Trophoblast cell (in vitro differentiated cells and primary cell): Measurements from ENCODE around the gene HOXD8.

ENCODE experiments used
- DNase-seq, 2 donors: peaks; one replicate each; pipeline ENCODE4 v3.0.0-alpha.2; 2016
- H2AFZ ChIP-seq: 2 replicates; pipeline ENCODE4 v1.6.1; 2013; ENCODE audit warnings: low read length, moderate library complexity, mild to moderate bottlenecking; ENCODE audit not compliant: insufficient read depth, poor library complexity
- H2AK5ac ChIP-seq: 2 replicates; pipeline ENCODE4 v1.6.1; 2013; ENCODE audit warnings: mild to moderate bottlenecking, low read length
- H2BK120ac ChIP-seq: 2 replicates; pipeline ENCODE4 v1.6.1; 2013; ENCODE audit warnings: low read length, mild to moderate bottlenecking, moderate library complexity; ENCODE audit not compliant: insufficient read depth, poor library complexity
- H2BK12ac ChIP-seq: 2 replicates; pipeline ENCODE4 v1.6.1; 2013; ENCODE audit warnings: mild to moderate bottlenecking, low read length, moderate library complexity
- H2BK5ac ChIP-seq: 2 replicates; pipeline ENCODE4 v1.6.1; 2013; ENCODE audit warnings: low read length, low read depth, moderate library complexity, mild to moderate bottlenecking; ENCODE audit not compliant: poor library complexity
- H3K14ac ChIP-seq: 2 replicates; pipeline ENCODE4 v1.6.1; 2013; ENCODE audit warnings: mild to moderate bottlenecking, low read length
- H3K18ac ChIP-seq: 2 replicates; pipeline ENCODE4 v1.6.1; 2013; ENCODE audit warnings: mild to moderate bottlenecking, low read length
- H3K23ac ChIP-seq: 2 replicates; pipeline ENCODE4 v1.6.1; 2013; ENCODE audit warnings: low read length
- H3K27ac ChIP-seq: 2 replicates; pipeline ENCODE4 v1.5.1; 2013; ENCODE audit warnings: low read depth, mild to moderate bottlenecking, inconsistent platforms, low read length, moderate library complexity
- H3K27me3 ChIP-seq: 2 replicates; pipeline ENCODE4 v1.6.1; 2013; ENCODE audit warnings: inconsistent platforms, mild to moderate bottlenecking, low read length, moderate library complexity; ENCODE audit not compliant: insufficient read depth
- H3K36me3 ChIP-seq, 2 experiments: 1 replicate in 1 of 2; 2 replicates in 1 of 2; pipeline ENCODE4 v1.6.1; 2013; ENCODE audit warnings: low read length in 2 of 2, mild to moderate bottlenecking in 2 of 2, moderate library complexity in 1 of 2; ENCODE audit not compliant: insufficient read depth in 2 of 2, control insufficient read depth in 1 of 2
- H3K4ac ChIP-seq: 2 replicates; pipeline ENCODE4 v1.6.1; 2013; ENCODE audit warnings: low read depth, mild to moderate bottlenecking, low read length, moderate library complexity
- H3K4me1 ChIP-seq, 2 experiments: 1 replicate in 1 of 2; 2 replicates in 1 of 2; pipeline ENCODE4 v1.6.1; 2013; ENCODE audit warnings: low read length in 2 of 2, mild to moderate bottlenecking in 2 of 2, moderate library complexity in 1 of 2; ENCODE audit not compliant: insufficient read depth in 2 of 2, control insufficient read depth in 1 of 2
- H3K4me2 ChIP-seq: 2 replicates; pipeline ENCODE4 v1.6.1; 2013; ENCODE audit warnings: inconsistent platforms, mild to moderate bottlenecking, low read length, moderate library complexity
- H3K4me3 ChIP-seq: 2 replicates; pipeline ENCODE4 v1.5.1; 2013; ENCODE audit warnings: mild to moderate bottlenecking, low read depth, low read length, inconsistent platforms
- H3K79me1 ChIP-seq: one replicate; pipeline ENCODE4 v1.6.1; 2013; ENCODE audit warnings: low read length
- H3K79me2 ChIP-seq: 2 replicates; pipeline ENCODE4 v1.6.1; 2013; ENCODE audit warnings: low read length, mild to moderate bottlenecking; ENCODE audit not compliant: control insufficient read depth, insufficient read depth, poor library complexity
- H3K9ac ChIP-seq: 2 replicates; pipeline ENCODE4 v1.6.1; 2013; ENCODE audit warnings: mild to moderate bottlenecking, low read length
- H3K9me3 ChIP-seq: 2 replicates; pipeline ENCODE4 v1.6.1; 2013; ENCODE audit warnings: low read depth, mild to moderate bottlenecking, control low read depth, inconsistent platforms, low read length; ENCODE audit not compliant: insufficient read depth
- H4K12ac ChIP-seq: 2 replicates; pipeline ENCODE4 v1.6.1; 2013; ENCODE audit warnings: low read depth, mild to moderate bottlenecking, low read length, moderate library complexity
- H4K8ac ChIP-seq: 2 replicates; pipeline ENCODE4 v1.6.1; 2013; ENCODE audit warnings: low read depth, mild to moderate bottlenecking, low read length, moderate library complexity
- H4K91ac ChIP-seq: one replicate; pipeline ENCODE4 v1.6.1; 2013; ENCODE audit warnings: low read depth, mild to moderate bottlenecking, low read length, moderate library complexity
- WGBS: extraction: QIAGEN DNeasy Blood & Tissue Kit; methylation state at CpG from one replicate; pipeline ENCODE4 v1.1.7; 2013; ENCODE audit warnings: missing lambda C conversion rate; ENCODE audit not compliant: insufficient read length, insufficient coverage; ENCODE audit errors: extremely low coverage; 5-methylcytosine and 5-hydroxymethylcytosine counted together

Gene HOXD8

GRCh38 chr2:176130147-176130956 is 847 bp downstream of the HOXD8 start:
- WGBS, result no CpG with 5 or more reads among the region's 100 CpGs
- H3K27ac ChIP-seq, result no peak overlapping the region
- H3K36me3 ChIP-seq, result no peaks in the 10 kb centered on the region
- H2AFZ ChIP-seq, result peak overlapping the region; percentile 49
- H3K14ac ChIP-seq, result no peak overlapping the region
- peaks cover 76% of the 10 kb centered on the region for H3K27me3 ChIP-seq
- no peak overlapping the region for H2BK120ac ChIP-seq
- H3K4ac ChIP-seq, result no peak overlapping the region
- no peak overlapping the region for H3K23ac ChIP-seq
- no peak overlapping the region for H4K91ac ChIP-seq
- peak in 1 of 2 donors; percentile 33 for DNase-seq
- no peak overlapping the region for H2BK5ac ChIP-seq
- no peaks in the 10 kb centered on the region for H3K79me2 ChIP-seq
- no peak overlapping the region for H2AK5ac ChIP-seq
- H2BK12ac ChIP-seq, result no peak overlapping the region
- peaks cover 9 to 17% of the 10 kb centered on the region in 2 experiments for H3K4me1 ChIP-seq
- no peak overlapping the region for H3K18ac ChIP-seq
- H4K12ac ChIP-seq, result no peak overlapping the region
- peaks cover 2% of the 10 kb centered on the region for H3K9me3 ChIP-seq
- no peak overlapping the region for H4K8ac ChIP-seq
- H3K79me1 ChIP-seq, result no peaks in the 10 kb centered on the region
- H3K4me3 ChIP-seq, result peak overlapping the region; percentile 46
- H3K4me2 ChIP-seq, result peak overlapping the region; percentile 84
- H3K9ac ChIP-seq, result no peak overlapping the region

GRCh38 chr2:176130957-176131847 is 1.7 kb downstream of the HOXD8 start:
- no CpG with 5 or more reads among the region's 15 CpGs for WGBS
- H3K9me3 ChIP-seq, result peaks cover 6% of the 10 kb centered on the region

GRCh38 chr2:176131848-176132158 is 2.3 kb downstream of the HOXD8 start:
- no peak overlapping the region for H4K8ac ChIP-seq
- no peak overlapping the region for H3K23ac ChIP-seq
- no peak overlapping the region for H3K4me2 ChIP-seq
- peaks cover 9 to 21% of the 10 kb centered on the region in 2 experiments for H3K4me1 ChIP-seq
- H3K14ac ChIP-seq, result no peak overlapping the region
- no peak overlapping the region for H3K27ac ChIP-seq
- H3K79me2 ChIP-seq, result no peaks in the 10 kb centered on the region
- H3K79me1 ChIP-seq, result no peaks in the 10 kb centered on the region
- no peak overlapping the region for H2AK5ac ChIP-seq
- no peak overlapping the region for H2BK5ac ChIP-seq
- DNase-seq, result no peak
- no peak overlapping the region for H3K4ac ChIP-seq
- no peak overlapping the region for H3K18ac ChIP-seq
- H2BK12ac ChIP-seq, result no peak overlapping the region
- H2AFZ ChIP-seq, result no peak overlapping the region
- H2BK120ac ChIP-seq, result no peak overlapping the region
- H4K12ac ChIP-seq, result no peak overlapping the region
- H3K9me3 ChIP-seq, result peaks cover 8% of the 10 kb centered on the region
- no peak overlapping the region for H3K9ac ChIP-seq
- no peak overlapping the region for H4K91ac ChIP-seq
- WGBS, result no CpG with 5 or more reads among the region's 4 CpGs
- no peaks in the 10 kb centered on the region for H3K36me3 ChIP-seq
- H3K4me3 ChIP-seq, result no peak overlapping the region
- H3K27me3 ChIP-seq, result peaks cover 81% of the 10 kb centered on the region

More at GRCh38 chr2:176130957-176131847, 1.7 kb downstream of the HOXD8 start:
- H3K79me2 ChIP-seq, result no peaks in the 10 kb centered on the region
- no peak overlapping the region for H2AK5ac ChIP-seq
- no peak overlapping the region for H3K4me2 ChIP-seq
- H3K23ac ChIP-seq, result no peak overlapping the region
- no peak overlapping the region for H2BK12ac ChIP-seq
- H3K4me1 ChIP-seq, result peaks cover 9 to 17% of the 10 kb centered on the region in 2 experiments
- H3K36me3 ChIP-seq, result no peaks in the 10 kb centered on the region
- no peak overlapping the region for H2BK5ac ChIP-seq
- H4K91ac ChIP-seq, result no peak overlapping the region
- H3K18ac ChIP-seq, result no peak overlapping the region
- no peak for DNase-seq
- H3K14ac ChIP-seq, result no peak overlapping the region
- peaks cover 76% of the 10 kb centered on the region for H3K27me3 ChIP-seq
- no peak overlapping the region for H4K12ac ChIP-seq
- no peak overlapping the region for H3K4me3 ChIP-seq
- no peaks in the 10 kb centered on the region for H3K79me1 ChIP-seq
- H3K27ac ChIP-seq, result no peak overlapping the region
- no peak overlapping the region for H4K8ac ChIP-seq
- no peak overlapping the region for H2BK120ac ChIP-seq
- no peak overlapping the region for H3K4ac ChIP-seq
- H2AFZ ChIP-seq, result no peak overlapping the region
- no peak overlapping the region for H3K9ac ChIP-seq

GRCh38 chr2:176132205-176133171 is 3.0 kb downstream of the HOXD8 start:
- H3K4me1 ChIP-seq, result peaks cover 9 to 22% of the 10 kb centered on the region in 2 experiments
- no peaks in the 10 kb centered on the region for H3K79me2 ChIP-seq
- H3K23ac ChIP-seq, result no peak overlapping the region
- no peak overlapping the region for H3K4me2 ChIP-seq
- H4K12ac ChIP-seq, result no peak overlapping the region
- H3K36me3 ChIP-seq, result no peaks in the 10 kb centered on the region
- WGBS, result no CpG with 5 or more reads among the region's 33 CpGs
- H4K8ac ChIP-seq, result no peak overlapping the region
- H3K9ac ChIP-seq, result no peak overlapping the region
- H2BK5ac ChIP-seq, result no peak overlapping the region
- H3K9me3 ChIP-seq, result peaks cover 8% of the 10 kb centered on the region
- no peak overlapping the region for H3K4ac ChIP-seq
- H3K4me3 ChIP-seq, result no peak overlapping the region
- H3K18ac ChIP-seq, result no peak overlapping the region
- H4K91ac ChIP-seq, result no peak overlapping the region
- DNase-seq, result peak in 1 of 2 donors; percentile 13
- no peak overlapping the region for H3K14ac ChIP-seq
- no peaks in the 10 kb centered on the region for H3K79me1 ChIP-seq
- H2AK5ac ChIP-seq, result no peak overlapping the region
- no peak overlapping the region for H2AFZ ChIP-seq
- peaks cover 87% of the 10 kb centered on the region for H3K27me3 ChIP-seq
- H3K27ac ChIP-seq, result no peak overlapping the region
- no peak overlapping the region for H2BK12ac ChIP-seq
- no peak overlapping the region for H2BK120ac ChIP-seq
